Upper lobe of left lung (tissue), 6 donors: ENCODE data around the gene HSD17B3. TPM values are rescaled to one million over a fixed set of nuclear protein-coding genes. Genes with fewer than 3 reads are reported as not detected.
"Not testable (repeated sequence)": the region's sequence is repeated elsewhere in the genome, so short reads cannot be mapped to it uniquely, and the experiment has no call there.

ENCODE experiments used
- ATAC-seq, 2 donors: fragments of 200-7000 bp; cut with Tn5 transposase; one replicate each; pipeline ENCODE4 v1.9.1; 2022; ENCODE audit warnings: mild to moderate bottlenecking in 2 of 2, moderate library complexity in 2 of 2; ENCODE audit not compliant: low FRiP score in 2 of 2
- DNase-seq, 2 donors: peaks; one replicate each; pipeline ENCODE4 v3.0.0-alpha.2; 2019 to 2020
- H3K27ac ChIP-seq, 4 donors: fragments of 200-600 bp; sonication (generic); one replicate each; pipeline ENCODE4 v1.5.1; 2016 to 2019
- H3K27me3 ChIP-seq, 4 donors: fragments of 200-600 bp; sonication (generic); one replicate each; pipeline ENCODE4 v1.5.1; 2017 to 2019
- H3K36me3 ChIP-seq, 4 donors: fragments of 200-600 bp; sonication (generic); one replicate each; pipeline ENCODE4 v1.5.1; 2016 to 2019
- H3K4me1 ChIP-seq, 4 donors: fragments of 200-600 bp; sonication (generic); one replicate each; pipeline ENCODE4 v1.5.1; 2018 to 2019
- H3K4me3 ChIP-seq, 4 donors: fragments of 200-600 bp; sonication (generic); one replicate each; pipeline ENCODE4 v1.5.1; 2017 to 2019; ENCODE audit warnings: mild to moderate bottlenecking in 2 of 4, moderate library complexity in 1 of 4
- H3K9me3 ChIP-seq, 4 donors: fragments of 200-600 bp; sonication (generic); one replicate each; pipeline ENCODE4 v1.5.1; 2018 to 2019
- CTCF ChIP-seq, 6 experiments: fragments of 450-650 bp in 4 of 6; fragments of 200-600 bp in 2 of 6; sonication (generic) in 2 of 6; IDR thresholded peaks; one replicate each; pipeline ENCODE4 v1.5.1; 2016 to 2019; ENCODE audit warnings: antibody characterized with exemption in 6 of 6
- EP300 ChIP-seq, 4 donors: sonication (generic); formaldehyde crosslinking; IDR thresholded peaks; one replicate each; pipeline ENCODE4 v1.5.1; 2017; ENCODE audit warnings: antibody characterized with exemption in 4 of 4, control low read depth in 2 of 4
- POLR2A ChIP-seq, 4 donors: fragments of 450-650 bp; IDR thresholded peaks; one replicate each; pipeline ENCODE4 v1.5.1; 2016 to 2017; ENCODE audit warnings: antibody characterized with exemption in 4 of 4, mild to moderate bottlenecking in 2 of 4
- POLR2AphosphoS5 ChIP-seq, 2 donors: sonication (generic); formaldehyde crosslinking; IDR thresholded peaks; one replicate each; pipeline ENCODE4 v1.5.1; 2017; ENCODE audit warnings: antibody characterized with exemption in 2 of 2
- WGBS, 2 donors: methylation state at CpG; one replicate each; pipeline ENCODE4 v1.1.5; 2017 to 2018; 5-methylcytosine and 5-hydroxymethylcytosine counted together
- total RNA-seq, 6 donors: library from RNA; depleted of rRNA in 4 of 6; stranded (reverse); fragments of >200 nt in 4 of 6; gene quantifications; one replicate each; pipeline versions ENCODE4 v1.1.0 to v1.2.1, GENCODE V29; 2016 to 2021
- donor health status: DM: no; HTN: no; CAD: no; lungs with moderate emphysema.
- donor health status: DM: no; HTN: yes; CAD: no; lungs with severe emphysema.

The HSD17B3 gene
- total RNA-seq, 6 donors from 2014 or later, result 1.0 to 7.3 (median 1.0) TPM; not detected in 3

GRCh38 chr9:96199006-96199405 lies 103.0 kb downstream of the HSD17B3 start:
- Histone ChIP-seq H3K4me3 (no peak overlapping the region), H3K4me1 (no peaks in the 10 kb centered on the region), H3K27ac (no peak overlapping the region), H3K36me3 (no peaks in the 10 kb centered on the region), H3K27me3 (no peaks in the 10 kb centered on the region), H3K9me3 (no peaks in the 10 kb centered on the region)
- WGBS, 2 donors, result 38 to 46% methylated on average over 5 of the region's 5 CpGs
- ATAC-seq (no peak), DNase-seq (no peak)
- TF ChIP-seq EP300 (IDR thresholded peaks at IDR 0.05), result no peak
- no peak for TF ChIP-seq POLR2A (IDR thresholded peaks at IDR 0.05)
- TF ChIP-seq POLR2AphosphoS5 (IDR thresholded peaks at IDR 0.05), result no peak
- no peak for TF ChIP-seq CTCF (IDR thresholded peaks at IDR 0.05)

- WGBS, 2 donors, result 81 to 85% methylated on average over 3 of the region's 3 CpGs
- TF ChIP-seq POLR2AphosphoS5 (IDR thresholded peaks at IDR 0.05), result no peak
- no peak for TF ChIP-seq CTCF (IDR thresholded peaks at IDR 0.05)
- no peak for TF ChIP-seq EP300 (IDR thresholded peaks at IDR 0.05)
- no peak for TF ChIP-seq POLR2A (IDR thresholded peaks at IDR 0.05)
- Histone ChIP-seq H3K9me3 (peaks cover 0 to 3% (median under 1%) of the 10 kb centered on the region in 4 donors), H3K36me3 (no peaks in the 10 kb centered on the region), H3K4me3 (no peak overlapping the region), H3K27me3 (no peaks in the 10 kb centered on the region), H3K27ac (no peak overlapping the region), H3K4me1 (no peaks in the 10 kb centered on the region)
- no peak for DNase-seq
- no peak for ATAC-seq
Observed at GRCh38 chr9:96195541-96195940, 106.4 kb downstream of the HSD17B3 start.

- Histone ChIP-seq H3K4me3 (no peak overlapping the region), H3K9me3 (peaks cover 0 to 17% (median 9%) of the 10 kb centered on the region in 4 donors), H3K36me3 (no peaks in the 10 kb centered on the region), H3K4me1 (no peaks in the 10 kb centered on the region), H3K27me3 (no peaks in the 10 kb centered on the region), H3K27ac (no peak overlapping the region)
- ATAC-seq, result no peak
- TF ChIP-seq CTCF (IDR thresholded peaks at IDR 0.05), result no peak
- no peak for TF ChIP-seq EP300 (IDR thresholded peaks at IDR 0.05)
- TF ChIP-seq POLR2AphosphoS5 (IDR thresholded peaks at IDR 0.05), result no peak
- no peak for DNase-seq
- 60 to 65% methylated on average over 5 of the region's 5 CpGs for WGBS, 2 donors
Observed at GRCh38 chr9:96193236-96193755, 108.7 kb downstream of the HSD17B3 start.

DNA sequence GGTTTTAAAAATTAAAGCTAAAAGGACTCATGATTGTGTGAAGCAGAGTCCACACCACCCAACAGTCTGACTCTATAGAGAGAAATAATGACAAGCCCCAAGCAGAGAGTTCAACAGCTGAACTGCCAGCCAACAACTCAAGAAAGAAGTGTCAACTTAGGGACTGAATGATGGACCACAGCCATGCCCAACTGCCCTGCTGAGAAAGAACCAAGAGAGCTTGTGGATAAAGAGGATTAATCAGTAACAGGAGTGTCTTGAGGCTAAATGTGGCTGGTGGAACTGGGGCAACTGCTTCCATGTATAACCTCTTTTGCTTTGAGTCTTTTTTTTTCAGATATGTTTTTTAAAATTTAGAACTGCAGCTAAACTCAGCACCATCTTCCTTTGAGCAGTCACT lies 109.3 kb downstream of the HSD17B3 start:
- Histone ChIP-seq H3K27me3 (no peaks in the 10 kb centered on the region), H3K9me3 (peaks cover 0 to 17% (median 9%) of the 10 kb centered on the region in 4 donors), H3K4me3 (no peak overlapping the region), H3K27ac (no peak overlapping the region), H3K4me1 (no peaks in the 10 kb centered on the region), H3K36me3 (no peaks in the 10 kb centered on the region)
- TF ChIP-seq CTCF (IDR thresholded peaks at IDR 0.05) (no peak), EP300 (IDR thresholded peaks at IDR 0.05) (no peak), POLR2A (IDR thresholded peaks at IDR 0.05) (no peak), POLR2AphosphoS5 (IDR thresholded peaks at IDR 0.05) (no peak)
- ATAC-seq (no peak), DNase-seq (no peak)

GRCh38 chr9:96189995-96190394 lies 112.0 kb downstream of the HSD17B3 start:
- DNase-seq, result no peak
- Histone ChIP-seq H3K9me3 (peaks cover 0 to 27% (median 16%) of the 10 kb centered on the region in 4 donors), H3K4me3 (no peak overlapping the region), H3K36me3 (no peaks in the 10 kb centered on the region), H3K27me3 (no peaks in the 10 kb centered on the region), H3K4me1 (peaks cover 8 to 14% (median 10%) of the 10 kb centered on the region in 4 donors), H3K27ac (no peak overlapping the region)
- TF ChIP-seq EP300 (IDR thresholded peaks at IDR 0.05) (no peak), POLR2AphosphoS5 (IDR thresholded peaks at IDR 0.05) (no peak), CTCF (IDR thresholded peaks at IDR 0.05) (no peak), POLR2A (IDR thresholded peaks at IDR 0.05) (no peak)
- ATAC-seq, result no peak
- WGBS, 2 donors, result 77 to 88% methylated on average over 2 of the region's 2 CpGs

- Histone ChIP-seq H3K4me1 (peaks cover 8 to 14% (median 10%) of the 10 kb centered on the region in 4 donors), H3K9me3 (peaks cover 0 to 29% (median 16%) of the 10 kb centered on the region in 4 donors)
- not testable (repeated sequence) for H3K36me3 ChIP-seq, H3K27ac ChIP-seq, ATAC-seq, H3K27me3 ChIP-seq, H3K4me3 ChIP-seq, DNase-seq
- WGBS, 2 donors, result 91 to 97% methylated on average over 2 of the region's 2 CpGs
Observed at GRCh38 chr9:96189581-96189980, 112.4 kb downstream of the HSD17B3 start.
